Measurements from ENCODE around the gene PRRT2.
"Not testable (repeated sequence)": the region's sequence is repeated elsewhere in the genome, so short reads cannot be mapped to it uniquely, and the experiment has no call there.

Gene PRRT2

DNA sequence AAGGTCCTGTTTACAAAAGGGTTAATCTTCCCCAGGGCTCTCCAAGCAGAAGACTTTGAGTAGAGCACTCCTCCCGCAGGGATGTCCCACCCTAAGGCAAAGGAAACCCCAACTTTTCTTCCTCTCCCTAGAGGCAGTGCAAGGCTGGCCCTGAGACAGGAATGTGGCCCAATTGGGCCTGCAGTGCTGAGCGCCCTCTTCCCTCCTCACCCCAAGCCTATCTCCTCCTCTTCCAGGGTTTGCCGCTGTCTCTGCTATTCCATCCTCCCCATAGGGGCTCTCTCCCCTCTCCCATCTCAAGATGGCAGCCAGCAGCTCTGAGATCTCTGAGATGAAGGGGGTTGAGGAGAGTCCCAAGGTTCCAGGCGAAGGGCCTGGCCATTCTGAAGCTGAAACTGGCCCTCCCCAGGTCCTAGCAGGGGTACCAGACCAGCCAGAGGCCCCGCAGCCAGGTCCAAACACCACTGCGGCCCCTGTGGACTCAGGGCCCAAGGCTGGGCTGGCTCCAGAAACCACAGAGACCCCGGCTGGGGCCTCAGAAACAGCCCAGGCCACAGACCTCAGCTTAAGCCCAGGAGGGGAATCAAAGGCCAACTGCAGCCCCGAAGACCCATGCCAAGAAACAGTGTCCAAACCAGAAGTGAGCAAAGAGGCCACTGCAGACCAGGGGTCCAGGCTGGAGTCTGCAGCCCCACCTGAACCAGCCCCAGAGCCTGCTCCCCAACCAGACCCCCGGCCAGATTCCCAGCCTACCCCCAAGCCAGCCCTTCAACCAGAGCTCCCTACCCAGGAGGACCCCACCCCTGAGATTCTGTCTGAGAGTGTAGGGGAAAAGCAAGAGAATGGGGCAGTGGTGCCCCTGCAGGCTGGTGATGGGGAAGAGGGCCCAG lies 1.0 kb downstream of the PRRT2 start:
- no peak for DNase-seq

DNA sequence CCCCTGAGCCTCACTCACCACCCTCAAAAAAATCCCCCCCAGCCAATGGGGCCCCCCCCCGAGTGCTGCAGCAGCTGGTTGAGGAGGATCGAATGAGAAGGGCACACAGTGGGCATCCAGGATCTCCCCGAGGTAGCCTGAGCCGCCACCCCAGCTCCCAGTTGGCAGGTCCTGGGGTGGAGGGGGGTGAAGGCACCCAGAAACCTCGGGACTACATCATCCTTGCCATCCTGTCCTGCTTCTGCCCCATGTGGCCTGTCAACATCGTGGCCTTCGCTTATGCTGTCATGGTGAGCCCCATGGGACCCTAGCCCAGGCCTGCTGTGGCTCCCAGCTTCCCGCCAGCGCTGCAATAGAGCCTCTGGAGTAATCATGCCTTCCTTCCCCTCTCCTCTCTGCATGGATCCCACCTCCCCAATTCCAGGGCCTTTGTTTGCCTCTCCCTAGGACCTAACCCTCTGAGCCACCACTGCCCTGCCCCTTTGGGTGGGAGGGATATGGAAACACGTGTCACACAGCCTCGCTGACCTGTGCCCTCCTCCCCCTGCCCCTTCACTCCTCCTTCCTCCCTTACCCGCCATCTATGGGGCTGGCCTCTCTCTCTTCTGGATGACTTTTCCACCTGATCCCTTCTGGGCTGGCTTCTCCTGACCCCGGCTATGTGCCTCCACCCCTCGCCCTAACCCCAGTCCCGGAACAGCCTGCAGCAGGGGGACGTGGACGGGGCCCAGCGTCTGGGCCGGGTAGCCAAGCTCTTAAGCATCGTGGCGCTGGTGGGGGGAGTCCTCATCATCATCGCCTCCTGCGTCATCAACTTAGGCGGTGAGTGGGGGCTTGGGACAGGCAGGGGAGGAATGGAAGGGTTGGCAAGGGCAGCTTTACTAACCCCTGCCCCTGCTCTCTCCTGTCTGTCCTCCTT lies 1.9 kb downstream of the PRRT2 start:
- no peak for DNase-seq

DNA sequence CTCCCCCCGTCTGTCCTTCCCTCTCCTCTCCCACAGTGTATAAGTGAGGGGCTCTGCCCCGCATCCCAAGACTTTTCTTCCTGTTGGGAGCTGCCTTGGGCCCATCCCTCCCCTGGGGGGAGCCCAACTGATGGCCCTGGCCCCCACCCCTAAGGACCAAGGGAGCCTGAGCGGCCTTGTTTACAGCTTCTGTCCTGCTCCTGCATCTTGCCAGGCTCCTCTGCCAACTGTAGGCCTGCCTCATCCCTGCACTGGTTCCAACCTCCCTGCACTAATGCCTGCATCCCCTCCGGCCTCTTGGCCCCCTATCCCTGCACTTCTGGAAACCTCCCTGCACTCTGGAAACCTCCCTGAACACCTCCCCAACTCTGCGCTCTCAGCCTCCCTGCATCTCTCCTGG lies 2.6 kb downstream of the PRRT2 start:
- DNase-seq: no peak

DNA sequence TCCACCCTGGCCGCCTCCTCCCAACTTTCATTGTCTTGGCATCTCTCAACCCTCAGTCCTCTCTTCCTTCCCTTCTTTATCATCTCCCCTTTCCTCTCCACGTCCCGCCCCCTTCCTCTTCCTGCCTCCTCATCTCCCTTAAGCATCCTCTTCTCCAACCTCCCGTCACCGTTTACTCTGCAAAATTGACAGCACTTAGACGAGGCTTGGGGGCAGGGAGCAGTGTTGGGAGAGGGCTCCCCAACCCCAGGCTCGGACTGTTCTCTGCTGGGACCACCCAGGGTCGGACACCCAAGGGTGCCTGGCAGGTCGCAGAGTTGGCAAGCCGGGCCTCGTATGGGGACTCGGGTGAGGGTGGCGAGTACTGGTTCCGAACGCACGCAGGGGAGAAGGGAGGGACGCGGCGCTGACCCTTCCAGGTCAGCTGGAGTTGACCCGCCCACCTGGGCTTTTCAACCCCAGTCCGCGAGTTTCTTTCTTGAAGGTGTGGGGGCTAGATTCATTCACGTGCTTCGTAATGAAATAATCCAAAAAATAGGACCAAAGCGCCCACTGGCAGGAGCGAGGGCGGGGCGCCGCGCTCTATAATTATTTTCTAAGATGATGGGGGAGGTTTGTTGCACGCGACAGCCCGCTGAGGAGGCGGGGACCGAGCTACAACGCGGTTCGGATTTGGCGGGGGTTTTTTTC lies 3.2 kb downstream of the PRRT2 start:
- DNase-seq: no peak

GRCh38 chr16:29815793-29816693 lies 4.0 kb downstream of the PRRT2 start, which contains the start of gene PAGR1:
PAGR1 (plus strand) TSS chr16:29816152; CDS start chr16:29816526, 374 bp downstream.
- peak; percentile 99 for DNase-seq

DNA sequence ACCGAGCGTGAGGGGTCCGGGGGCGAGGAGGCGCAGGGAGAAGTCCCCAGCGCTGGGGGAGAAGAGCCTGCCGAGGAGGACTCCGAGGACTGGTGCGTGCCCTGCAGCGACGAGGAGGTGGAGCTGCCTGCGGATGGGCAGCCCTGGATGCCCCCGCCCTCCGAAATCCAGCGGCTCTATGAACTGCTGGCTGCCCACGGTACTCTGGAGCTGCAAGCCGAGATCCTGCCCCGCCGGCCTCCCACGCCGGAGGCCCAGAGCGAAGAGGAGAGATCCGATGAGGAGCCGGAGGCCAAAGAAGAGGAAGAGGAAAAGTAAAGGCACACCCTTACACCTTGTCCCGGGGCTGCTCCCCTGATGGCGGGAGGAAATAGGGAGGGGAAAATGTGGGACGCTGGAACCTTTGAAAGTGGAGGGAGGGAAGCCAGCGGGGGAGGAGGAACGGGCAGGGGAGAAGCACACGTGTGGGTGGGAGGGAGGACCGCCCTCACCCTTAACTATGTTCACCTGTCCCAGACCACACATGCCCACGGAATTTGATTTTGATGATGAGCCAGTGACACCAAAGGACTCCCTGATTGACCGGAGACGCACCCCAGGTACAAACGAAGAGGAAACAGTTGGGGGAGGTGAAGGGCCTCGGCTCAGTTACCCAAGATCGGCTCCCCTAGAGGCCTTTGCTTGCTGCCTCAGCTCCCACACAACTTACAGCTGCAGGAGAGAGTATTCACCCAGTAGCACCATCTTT lies 4.9 kb downstream of the PRRT2 start:
- peak; percentile 44 for DNase-seq

DNA sequence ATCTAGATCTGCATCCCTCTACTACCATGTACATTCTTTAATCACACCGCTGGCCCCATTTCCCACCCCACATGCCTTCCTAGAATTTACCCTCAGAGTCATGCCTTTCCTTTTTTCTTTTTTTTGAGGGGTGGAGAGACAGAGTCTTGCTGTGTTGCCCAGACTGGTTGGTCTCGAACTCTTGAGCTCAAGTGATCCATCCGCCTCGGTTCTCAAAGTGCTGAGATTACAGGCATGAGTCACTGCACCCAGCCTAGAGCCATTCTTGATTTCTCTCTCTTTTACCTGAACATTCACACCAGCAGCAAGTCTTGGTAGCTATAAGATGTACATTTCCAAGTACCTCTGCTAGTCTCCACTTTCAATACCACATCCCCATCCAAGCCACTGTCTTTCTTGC lies 6.1 kb downstream of the PRRT2 start:
- no peak for DNase-seq

DNA sequence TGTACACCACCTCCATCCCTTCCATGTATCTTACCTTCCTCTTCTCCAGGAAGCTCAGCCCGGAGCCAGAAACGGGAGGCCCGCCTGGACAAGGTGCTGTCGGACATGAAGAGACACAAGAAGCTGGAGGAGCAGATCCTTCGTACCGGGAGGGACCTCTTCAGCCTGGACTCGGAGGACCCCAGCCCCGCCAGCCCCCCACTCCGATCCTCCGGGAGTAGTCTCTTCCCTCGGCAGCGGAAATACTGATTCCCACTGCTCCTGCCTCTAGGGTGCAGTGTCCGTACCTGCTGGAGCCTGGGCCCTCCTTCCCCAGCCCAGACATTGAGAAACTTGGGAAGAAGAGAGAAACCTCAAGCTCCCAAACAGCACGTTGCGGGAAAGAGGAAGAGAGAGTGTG lies 7.5 kb downstream of the PRRT2 start:
- DNase-seq: no peak

GRCh38 chr16:29820271-29820701 lies 8.3 kb downstream of the PRRT2 start, which contains the start of gene MVP:
MVP (plus strand) TSS chr16:29820462; CDS start chr16:29830550, 10,088 bp downstream.
- peak; percentile 37 for DNase-seq

DNA sequence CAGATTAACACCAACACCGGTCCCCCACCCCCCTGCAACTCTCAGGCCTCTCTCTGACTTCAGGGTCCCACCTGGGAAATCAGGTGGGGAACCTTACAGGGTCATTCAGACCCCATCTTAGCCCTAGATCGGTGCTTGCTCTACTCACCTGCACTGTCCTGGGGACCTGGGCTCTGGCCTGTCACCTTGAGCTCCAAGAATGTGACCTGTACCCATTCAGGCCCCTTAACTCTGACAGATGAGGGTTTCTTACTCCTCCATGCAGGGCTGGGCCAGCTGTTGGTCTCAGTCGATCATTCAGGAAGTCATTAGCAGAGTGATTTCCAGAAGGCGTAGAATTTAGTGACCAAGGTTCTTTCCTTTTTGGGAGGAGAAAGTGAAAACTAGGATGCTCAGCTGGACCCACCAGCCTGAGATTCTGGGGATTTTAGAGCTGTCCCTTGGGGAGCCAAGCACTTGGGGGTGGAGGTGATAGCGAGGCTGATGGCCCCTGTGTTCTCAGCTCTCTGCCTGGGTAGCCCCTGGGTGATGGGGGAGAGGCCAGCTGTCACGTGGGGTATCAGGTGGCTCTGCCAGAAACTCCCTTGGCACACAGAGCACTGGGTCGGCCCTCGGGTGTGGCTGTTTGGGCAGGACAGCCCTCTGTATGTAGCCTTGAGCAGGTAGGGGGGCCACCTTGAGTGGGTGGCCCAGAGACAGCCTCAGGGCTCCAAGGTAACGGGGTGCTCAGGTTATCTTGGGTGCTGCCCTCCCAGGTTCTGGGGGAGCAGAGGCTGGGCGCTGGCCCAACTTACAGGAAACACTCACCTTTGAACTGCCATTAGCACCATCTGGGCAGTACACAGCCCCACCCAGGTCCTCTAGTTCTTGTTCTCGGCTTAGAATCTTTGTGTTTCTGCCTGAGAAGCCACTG lies 9.0 kb downstream of the PRRT2 start:
- DNase-seq: peak; percentile 24

- DNase-seq: no peak
These were observed 9.7 kb downstream of the PRRT2 start for GRCh38 chr16:29821643-29822115.

- no peak for DNase-seq
These were observed 12.7 kb downstream of the PRRT2 start for GRCh38 chr16:29824589-29825144.

GRCh38 chr16:29825145-29826044 lies 13.4 kb downstream of the PRRT2 start:
- DNase-seq: no peak

DNA sequence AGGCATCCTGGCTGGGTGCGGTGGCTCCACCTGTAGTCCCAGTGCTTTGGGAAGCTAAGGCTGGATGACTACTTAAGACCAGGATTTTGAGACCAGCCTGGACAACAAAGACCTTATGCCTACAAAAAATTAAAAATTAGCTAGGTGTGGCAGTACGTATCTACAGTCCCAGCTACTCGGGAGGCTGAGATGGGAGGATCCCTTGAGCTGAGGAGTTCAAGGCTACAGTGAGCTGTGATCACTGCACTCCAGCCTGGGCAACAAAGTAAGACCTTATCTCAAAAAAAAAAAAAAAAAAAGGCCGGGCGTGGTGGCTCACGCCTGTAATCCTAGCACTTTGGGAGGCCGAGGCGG lies 14.3 kb downstream of the PRRT2 start:
- no peak for DNase-seq

- no peak for DNase-seq
These were observed 18.8 kb downstream of the PRRT2 start for GRCh38 chr16:29830774-29831173.

- DNase-seq: no peak
These were observed 19.5 kb downstream of the PRRT2 start for GRCh38 chr16:29831490-29831889.

DNA sequence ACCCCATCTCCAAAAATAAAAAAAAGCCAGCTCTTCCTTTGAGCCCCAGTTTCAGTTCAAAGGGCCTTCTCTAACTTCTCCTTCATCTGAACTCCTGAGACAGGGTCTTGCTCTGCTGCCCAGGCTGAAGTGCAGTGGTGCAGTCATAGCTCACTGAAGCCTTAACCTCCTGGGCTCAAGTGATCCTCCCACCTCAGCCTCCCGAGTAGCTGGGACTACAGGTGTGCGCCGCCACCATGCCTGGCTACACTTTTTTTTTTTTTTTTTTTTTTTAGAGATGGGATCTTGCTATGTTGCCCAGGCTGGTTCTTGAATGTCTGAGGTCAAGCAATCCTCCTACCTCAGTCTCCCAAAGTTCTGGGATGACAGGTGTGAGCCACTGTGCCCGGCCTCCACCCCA lies 21.2 kb downstream of the PRRT2 start:
- not testable (repeated sequence) for DNase-seq

DNA sequence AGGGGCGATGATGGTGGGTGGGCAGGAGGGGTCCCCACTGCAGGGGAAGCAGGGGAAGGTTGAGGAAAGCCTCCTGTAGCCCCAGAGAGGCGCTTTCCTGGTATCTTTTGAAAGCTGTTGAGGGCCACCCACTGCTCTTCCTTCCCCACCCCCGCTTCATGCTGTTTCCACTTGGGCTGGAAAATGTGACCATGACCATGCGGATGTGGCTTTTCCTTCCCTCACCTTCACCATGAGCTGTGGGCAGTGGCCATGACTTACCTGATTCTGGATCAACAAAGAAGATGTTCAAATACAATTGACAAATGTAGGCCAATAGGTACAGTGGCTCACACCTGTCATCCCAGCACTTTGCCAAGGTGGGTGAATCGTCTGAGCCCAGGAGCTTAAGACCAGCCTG lies 22.1 kb downstream of the PRRT2 start:
- DNase-seq: no peak

Measured in activated effector memory CD4-positive, alpha-beta T cell treated with Interleukin-2 at 50 U/mL for 16 hours (primary cell).